Neural progenitor cell (in vitro differentiated cells): ENCODE measurements around the gene TOLLIP. TPM values are rescaled to one million over a fixed set of nuclear protein-coding genes. Genes with fewer than 3 reads are reported as not detected.

Source experiments
- DNase-seq: peaks from one replicate; pipeline ENCODE4 v3.0.0-alpha.2; 2016; ENCODE audit warnings: low spot score
- H2AFZ ChIP-seq: fragments of 200-600 bp; sonication (generic); replicated peaks from 2 replicates; pipeline ENCODE4 v1.6.1; 2016; ENCODE audit warnings: antibody characterized with exemption
- H3F3A ChIP-seq: fragments of 200-600 bp; sonication (generic); 2 replicates; pipeline ENCODE4 v1.6.1; 2016; ENCODE audit warnings: antibody characterized with exemption, low read depth
- H3K27ac ChIP-seq: fragments of 200-600 bp; sonication (generic); 2 replicates; pipeline ENCODE4 v1.5.1; 2016; ENCODE audit warnings: mild to moderate bottlenecking
- H3K27me3 ChIP-seq: fragments of 200-600 bp; sonication (generic); 2 replicates; pipeline ENCODE4 v1.6.1; 2016; ENCODE audit warnings: mild to moderate bottlenecking, moderate library complexity
- H3K36me3 ChIP-seq: fragments of 200-600 bp; sonication (generic); 2 replicates; pipeline ENCODE4 v1.5.1; 2016
- H3K4me1 ChIP-seq: fragments of 200-600 bp; sonication (generic); 2 replicates; pipeline ENCODE4 v1.6.1; 2016; ENCODE audit warnings: mixed run types
- H3K4me2 ChIP-seq: fragments of 200-600 bp; sonication (generic); 2 replicates; pipeline ENCODE4 v1.6.1; 2016
- H3K4me3 ChIP-seq: fragments of 200-600 bp; sonication (generic); 2 replicates; pipeline ENCODE4 v1.5.1; 2016
- H3K79me2 ChIP-seq: fragments of 200-600 bp; sonication (generic); 2 replicates; pipeline ENCODE4 v1.6.1; 2016; ENCODE audit warnings: low read depth
- H3K9ac ChIP-seq: fragments of 200-600 bp; sonication (generic); 2 replicates; pipeline ENCODE4 v1.6.1; 2016
- H3K9me3 ChIP-seq: fragments of 200-600 bp; sonication (generic); 2 replicates; pipeline ENCODE4 v1.5.1; 2016; ENCODE audit warnings: low read depth
- H4K20me1 ChIP-seq: fragments of 200-600 bp; sonication (generic); 2 replicates; pipeline ENCODE4 v1.6.1; 2016; ENCODE audit warnings: low read depth
- H3K27ac Mint-ChIP-seq: 3 replicates; pipeline ENCODE4 v1.8.0; 2021; ENCODE audit warnings: mixed read lengths
- H3K27me3 Mint-ChIP-seq: 2 replicates; pipeline ENCODE4 v1.8.0; 2022; ENCODE audit warnings: low read depth, mild to moderate bottlenecking, inconsistent platforms, moderate library complexity, mixed read lengths; ENCODE audit not compliant: insufficient read depth
- H3K36me3 Mint-ChIP-seq: 3 replicates; pipeline ENCODE4 v1.8.0; 2021; ENCODE audit warnings: mixed read lengths
- H3K4me1 Mint-ChIP-seq: 3 replicates; pipeline ENCODE4 v1.8.0; 2021; ENCODE audit warnings: mixed read lengths
- H3K4me3 Mint-ChIP-seq: 3 replicates; pipeline ENCODE4 v1.8.0; 2021; ENCODE audit warnings: mild to moderate bottlenecking, moderate library complexity, mixed read lengths
- H3K9me3 Mint-ChIP-seq: 3 replicates; pipeline ENCODE4 v1.8.0; 2020; ENCODE audit warnings: mixed read lengths
- EZH2 ChIP-seq: fragments of 200-600 bp; sonication (generic); IDR thresholded peaks from 2 replicates; pipeline ENCODE4 v1.6.1; 2017; ENCODE audit warnings: antibody characterized with exemption, mild to moderate bottlenecking, moderate library complexity
- EZH2phosphoT487 ChIP-seq: fragments of 200-600 bp; sonication (generic); IDR thresholded peaks from 2 replicates; pipeline ENCODE4 v1.6.1; 2017; ENCODE audit warnings: antibody characterized with exemption
- total RNA-seq: library from RNA; depleted of rRNA; stranded (reverse); fragments of >200 nt; gene quantifications from 2 replicates; pipeline ENCODE4 v1.2.3, GENCODE V29; 2015; ENCODE audit warnings: low replicate concordance
- TF ChIP-seq, protein P1 (sequence below): fragments of 200-600 bp; sonication (generic); IDR thresholded peaks from 2 replicates; pipeline ENCODE4 v1.5.1; 2017; ENCODE audit warnings: antibody characterized with exemption, mild to moderate bottlenecking

TOLLIP gene
- total RNA-seq, 1 donor from 2014 or later: 8.5 TPM

GRCh38 chr11:1337647-1338007, 28.2 kb upstream of the TOLLIP start:
- H3K27ac Mint-ChIP-seq: no peak overlapping the region
- no peaks in the 10 kb centered on the region for H3K79me2 ChIP-seq
- DNase-seq: no peak
- no peaks in the 10 kb centered on the region for H3K9me3 ChIP-seq
- H4K20me1 ChIP-seq: peaks cover 4% of the 10 kb centered on the region
- H3F3A ChIP-seq: peaks cover 42% of the 10 kb centered on the region
- peaks cover 20% of the 10 kb centered on the region for H3K27me3 Mint-ChIP-seq
- H3K9ac ChIP-seq: no peak overlapping the region
- H3K4me1 Mint-ChIP-seq: peaks cover 11% of the 10 kb centered on the region
- no peak overlapping the region for H3K27ac ChIP-seq
- peak overlapping the region; percentile 66 for H3K4me3 Mint-ChIP-seq
- H3K4me2 ChIP-seq: no peak overlapping the region
- peaks cover 7% of the 10 kb centered on the region for H3K4me1 ChIP-seq
- H3K27me3 ChIP-seq: peaks cover 82% of the 10 kb centered on the region
- H3K9me3 Mint-ChIP-seq: peaks cover 18% of the 10 kb centered on the region
- TF ChIP-seq EZH2 (no peak), EZH2phosphoT487 (no peak)
- TF ChIP-seq, protein P1, sequence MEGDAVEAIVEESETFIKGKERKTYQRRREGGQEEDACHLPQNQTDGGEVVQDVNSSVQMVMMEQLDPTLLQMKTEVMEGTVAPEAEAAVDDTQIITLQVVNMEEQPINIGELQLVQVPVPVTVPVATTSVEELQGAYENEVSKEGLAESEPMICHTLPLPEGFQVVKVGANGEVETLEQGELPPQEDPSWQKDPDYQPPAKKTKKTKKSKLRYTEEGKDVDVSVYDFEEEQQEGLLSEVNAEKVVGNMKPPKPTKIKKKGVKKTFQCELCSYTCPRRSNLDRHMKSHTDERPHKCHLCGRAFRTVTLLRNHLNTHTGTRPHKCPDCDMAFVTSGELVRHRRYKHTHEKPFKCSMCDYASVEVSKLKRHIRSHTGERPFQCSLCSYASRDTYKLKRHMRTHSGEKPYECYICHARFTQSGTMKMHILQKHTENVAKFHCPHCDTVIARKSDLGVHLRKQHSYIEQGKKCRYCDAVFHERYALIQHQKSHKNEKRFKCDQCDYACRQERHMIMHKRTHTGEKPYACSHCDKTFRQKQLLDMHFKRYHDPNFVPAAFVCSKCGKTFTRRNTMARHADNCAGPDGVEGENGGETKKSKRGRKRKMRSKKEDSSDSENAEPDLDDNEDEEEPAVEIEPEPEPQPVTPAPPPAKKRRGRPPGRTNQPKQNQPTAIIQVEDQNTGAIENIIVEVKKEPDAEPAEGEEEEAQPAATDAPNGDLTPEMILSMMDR: no peak
- H2AFZ ChIP-seq: no peak overlapping the region
- peak overlapping the region; percentile 45 for H3K4me3 ChIP-seq
- no peaks in the 10 kb centered on the region for H3K36me3 Mint-ChIP-seq
- H3K36me3 ChIP-seq: no peaks in the 10 kb centered on the region

- Histone ChIP-seq H3K27me3 (peaks cover 78% of the 10 kb centered on the region), H3K4me2 (peak overlapping the region; percentile 67), H3K9ac (no peak overlapping the region), H4K20me1 (peaks cover 4% of the 10 kb centered on the region), H3K4me1 (peaks cover 7% of the 10 kb centered on the region), H3F3A (peaks cover 38% of the 10 kb centered on the region), H3K27ac (no peak overlapping the region), H3K79me2 (no peaks in the 10 kb centered on the region), H3K4me3 (peak overlapping the region; percentile 45), H2AFZ (no peak overlapping the region), H3K36me3 (no peaks in the 10 kb centered on the region), H3K9me3 (no peaks in the 10 kb centered on the region)
- Mint-ChIP-seq H3K36me3 (no peaks in the 10 kb centered on the region), H3K27me3 (peaks cover 20% of the 10 kb centered on the region), H3K4me1 (peaks cover 11% of the 10 kb centered on the region), H3K27ac (no peak overlapping the region), H3K4me3 (no peak overlapping the region), H3K9me3 (peaks cover 21% of the 10 kb centered on the region)
- TF ChIP-seq EZH2phosphoT487: peak; percentile 53
- TF ChIP-seq EZH2: peak; percentile 72
- TF ChIP-seq, protein P1: no peak
- peak; percentile 69 for DNase-seq
These were observed 27.6 kb upstream of the TOLLIP start for GRCh38 chr11:1336836-1337646.

- Histone ChIP-seq H3K4me2 (peak overlapping the region; percentile 88), H3K27me3 (peaks cover 76% of the 10 kb centered on the region), H3K4me1 (peaks cover 7% of the 10 kb centered on the region), H3K79me2 (no peaks in the 10 kb centered on the region), H3K9ac (no peak overlapping the region), H3K4me3 (peak overlapping the region; percentile 52), H3K36me3 (no peaks in the 10 kb centered on the region), H3K9me3 (no peaks in the 10 kb centered on the region), H2AFZ (peak overlapping the region; percentile 70), H4K20me1 (peaks cover 4% of the 10 kb centered on the region), H3F3A (peaks cover 37% of the 10 kb centered on the region), H3K27ac (no peak overlapping the region)
- Mint-ChIP-seq H3K4me1 (peaks cover 11% of the 10 kb centered on the region), H3K27ac (peak overlapping the region; percentile 70), H3K27me3 (peaks cover 20% of the 10 kb centered on the region), H3K4me3 (peak overlapping the region; percentile 85), H3K9me3 (peaks cover 21% of the 10 kb centered on the region), H3K36me3 (no peaks in the 10 kb centered on the region)
- peak; percentile 96 for DNase-seq
- peak; percentile 6 for TF ChIP-seq EZH2
- TF ChIP-seq EZH2phosphoT487: no peak
- TF ChIP-seq, protein P1: no peak
These were observed 26.7 kb upstream of the TOLLIP start for GRCh38 chr11:1335811-1336761.
